ENCODE data around the gene CRADD. TPM values are rescaled to one million over a fixed set of nuclear protein-coding genes. Genes with fewer than 3 reads are reported as not detected.

Gene CRADD
- polyA plus RNA-seq, 1 of the 3 experiments (the other 2 are of a cell fraction), result 13.6 TPM

DNA sequence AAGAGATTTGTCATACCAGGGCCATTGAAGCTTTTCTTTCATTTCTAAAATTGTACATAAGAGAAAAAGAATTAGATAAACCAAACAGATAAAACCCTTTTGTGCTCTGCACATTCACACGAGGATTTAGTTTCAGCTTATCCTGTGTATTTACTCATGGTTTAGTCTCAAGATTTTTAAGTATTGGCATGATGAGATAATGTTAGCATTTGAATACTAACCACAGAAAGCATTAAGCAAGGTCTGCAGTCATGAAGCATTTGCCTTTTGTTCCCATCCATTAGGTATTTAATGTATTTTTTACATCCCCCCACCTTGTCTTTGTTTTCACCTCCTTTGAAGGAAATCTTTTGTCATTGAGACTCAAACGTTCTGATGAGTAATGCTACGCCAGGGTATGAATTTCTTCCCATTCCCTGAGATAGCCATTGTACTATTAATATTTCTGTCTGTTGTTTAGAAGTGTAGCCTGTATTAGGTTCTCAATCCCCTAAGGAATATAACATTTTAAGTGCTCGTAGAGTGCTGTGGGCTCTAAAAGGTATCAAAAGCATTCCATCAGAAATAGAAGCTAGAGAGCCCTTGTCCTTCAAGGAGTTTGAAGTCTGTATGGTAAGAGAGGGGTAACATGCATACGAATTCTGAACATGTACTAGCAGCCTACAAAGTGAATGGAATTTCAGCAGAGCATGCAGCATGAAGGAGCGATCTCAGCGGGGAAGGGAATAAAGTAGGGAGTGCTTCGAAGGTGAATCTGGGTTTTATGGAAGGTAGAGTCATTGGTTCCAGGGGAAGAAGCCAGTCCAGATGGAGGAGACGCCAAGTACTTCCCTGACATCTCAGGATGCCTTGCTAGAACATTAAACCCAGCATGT, 22.3 kb downstream of the CRADD start (continued):
- TF ChIP-seq FOXJ3 (CRISPR knock-in tag; IDR thresholded peaks at IDR 0.05) (no peak), ELF1 (IDR thresholded peaks at IDR 0.05) (no peak), JUND (IDR thresholded peaks at IDR 0.05) (peak; percentile 47), TAF1 (IDR thresholded peaks at IDR 0.05; ENCODE audit: borderline replicate concordance, low read depth, low read length) (no peak), NFIC (IDR thresholded peaks at IDR 0.05; ENCODE audit: borderline replicate concordance) (peak; percentile 50; the same call in 1 of the 2 replicates), SIN3A (IDR thresholded peaks at IDR 0.05; ENCODE audit: borderline replicate concordance, low read depth, low read length) (no peak), TCF12 (IDR thresholded peaks at IDR 0.05) (peak; percentile 69), RFX5 (IDR thresholded peaks at IDR 0.05; ENCODE audit: low read length) (no peak), RAD21 (IDR thresholded peaks at IDR 0.05; ENCODE audit: low read length) (no peak)
- TF ChIP-seq, protein P1, sequence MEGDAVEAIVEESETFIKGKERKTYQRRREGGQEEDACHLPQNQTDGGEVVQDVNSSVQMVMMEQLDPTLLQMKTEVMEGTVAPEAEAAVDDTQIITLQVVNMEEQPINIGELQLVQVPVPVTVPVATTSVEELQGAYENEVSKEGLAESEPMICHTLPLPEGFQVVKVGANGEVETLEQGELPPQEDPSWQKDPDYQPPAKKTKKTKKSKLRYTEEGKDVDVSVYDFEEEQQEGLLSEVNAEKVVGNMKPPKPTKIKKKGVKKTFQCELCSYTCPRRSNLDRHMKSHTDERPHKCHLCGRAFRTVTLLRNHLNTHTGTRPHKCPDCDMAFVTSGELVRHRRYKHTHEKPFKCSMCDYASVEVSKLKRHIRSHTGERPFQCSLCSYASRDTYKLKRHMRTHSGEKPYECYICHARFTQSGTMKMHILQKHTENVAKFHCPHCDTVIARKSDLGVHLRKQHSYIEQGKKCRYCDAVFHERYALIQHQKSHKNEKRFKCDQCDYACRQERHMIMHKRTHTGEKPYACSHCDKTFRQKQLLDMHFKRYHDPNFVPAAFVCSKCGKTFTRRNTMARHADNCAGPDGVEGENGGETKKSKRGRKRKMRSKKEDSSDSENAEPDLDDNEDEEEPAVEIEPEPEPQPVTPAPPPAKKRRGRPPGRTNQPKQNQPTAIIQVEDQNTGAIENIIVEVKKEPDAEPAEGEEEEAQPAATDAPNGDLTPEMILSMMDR (IDR thresholded peaks at IDR 0.05), result no peak
- TF ChIP-seq, protein P2, sequence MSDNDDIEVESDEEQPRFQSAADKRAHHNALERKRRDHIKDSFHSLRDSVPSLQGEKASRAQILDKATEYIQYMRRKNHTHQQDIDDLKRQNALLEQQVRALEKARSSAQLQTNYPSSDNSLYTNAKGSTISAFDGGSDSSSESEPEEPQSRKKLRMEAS (IDR thresholded peaks at IDR 0.05; ENCODE audit: low read depth), result no peak

DNA sequence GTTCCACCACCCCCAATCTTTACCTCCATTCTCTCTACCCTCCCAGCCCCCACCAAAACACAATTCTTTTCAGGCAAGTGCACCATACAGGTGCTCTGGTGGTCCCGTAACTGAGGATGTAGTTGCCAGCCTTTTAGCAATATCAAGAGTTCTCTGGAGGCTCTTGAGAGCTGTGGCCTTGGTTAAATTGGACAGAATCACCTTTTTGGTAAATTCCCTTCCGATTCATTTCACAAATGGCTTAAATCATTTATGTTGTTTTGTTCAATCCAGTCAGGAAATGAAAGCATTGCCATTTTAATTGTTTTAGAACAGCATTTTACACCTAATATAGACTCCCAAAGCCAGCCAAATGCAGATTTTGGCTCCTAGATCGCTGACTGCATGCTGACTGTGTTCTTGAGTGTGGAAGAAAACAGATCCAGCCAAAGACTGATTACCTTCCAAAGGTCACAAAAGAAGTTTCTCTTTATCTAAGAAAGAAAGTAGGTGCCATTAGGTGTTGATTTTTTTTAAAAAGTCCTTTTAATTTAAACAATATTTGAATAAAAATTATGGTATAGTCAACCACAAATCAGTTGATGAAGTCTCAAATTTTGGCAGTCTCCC, 25.6 kb downstream of the CRADD start:
- Histone ChIP-seq H3F3A (replicated peaks; ENCODE audit: insufficient read depth) (peaks cover 71% of the 10 kb centered on the region), H3K9me2 (no peaks in the 10 kb centered on the region), H3K4me2 (peak overlapping the region; percentile 54; the same call in 1 of the 2 replicates), H4K20me1 (ENCODE audit: insufficient read depth) (no peaks in the 10 kb centered on the region), H3K9ac (no peak overlapping the region), H3K27me3 (ENCODE audit: insufficient read depth) (no peaks in the 10 kb centered on the region), H3K4me3 (ENCODE audit: low read depth in 2 of 2, low read length in 1 of 2) (no peak overlapping the region), H3K9me3 (no peaks in the 10 kb centered on the region), H3K4me1 (ENCODE audit: control insufficient read depth in 1 of 2, insufficient read depth in 2 of 2, low read depth in 1 of 2, low read length in 1 of 2) (peaks cover 15 to 52% of the 10 kb centered on the region in 2 experiments), H2AFZ (ENCODE audit: low read depth) (no peak overlapping the region; the same call in 1 of the 2 replicates), H3K27ac (ENCODE audit: low read depth in 2 of 2, low read length in 1 of 2) (peak overlapping the region in 1 of 2 experiments; percentile 100; a peak in 2 of 4 replicates), H3K36me3 (replicated peaks in 1 of 2; ENCODE audit: control insufficient read depth in 1 of 2, insufficient read depth in 2 of 2, low read length in 1 of 2) (no peaks in the 10 kb centered on the region), H3K79me2 (ENCODE audit: insufficient read depth) (0 out of 2 replicates have a peak, but pooled peaks cover 10% of the 10 kb centered on the region)
- DNase-seq, result no peak
- ChIA-PET POLR2A (no interaction called here), CTCF (no interaction called here)
- 92% methylated on average over 3 of the region's 3 CpGs for WGBS (ENCODE audit: low lambda C conversion rate)
- TF ChIP-seq RCOR1 (IDR thresholded peaks at IDR 0.05; ENCODE audit: low read length), result no peak
- TF ChIP-seq, protein P2 (IDR thresholded peaks at IDR 0.05; ENCODE audit: low read depth), result no peak
- TF ChIP-seq TAF1 (IDR thresholded peaks at IDR 0.05; ENCODE audit: borderline replicate concordance, low read depth, low read length), result no peak
- no peak for TF ChIP-seq EZH2phosphoT487 (IDR thresholded peaks at IDR 0.05; ENCODE audit: borderline replicate concordance, low read depth)
- no peak for TF ChIP-seq GATA2 (CRISPR knock-in tag; IDR thresholded peaks at IDR 0.05)
- TF ChIP-seq, protein P3, sequence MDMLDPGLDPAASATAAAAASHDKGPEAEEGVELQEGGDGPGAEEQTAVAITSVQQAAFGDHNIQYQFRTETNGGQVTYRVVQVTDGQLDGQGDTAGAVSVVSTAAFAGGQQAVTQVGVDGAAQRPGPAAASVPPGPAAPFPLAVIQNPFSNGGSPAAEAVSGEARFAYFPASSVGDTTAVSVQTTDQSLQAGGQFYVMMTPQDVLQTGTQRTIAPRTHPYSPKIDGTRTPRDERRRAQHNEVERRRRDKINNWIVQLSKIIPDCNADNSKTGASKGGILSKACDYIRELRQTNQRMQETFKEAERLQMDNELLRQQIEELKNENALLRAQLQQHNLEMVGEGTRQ (IDR thresholded peaks at IDR 0.05; ENCODE audit: borderline replicate concordance, low read depth, low read length), result no peak
- no peak for TF ChIP-seq CHD2 (IDR thresholded peaks at IDR 0.05; ENCODE audit: low read length, partially characterized antibody)
- TF ChIP-seq RAD21 (IDR thresholded peaks at IDR 0.05; ENCODE audit: low read length), result no peak
- TF ChIP-seq TCF12 (IDR thresholded peaks at IDR 0.05), result no peak
- TF ChIP-seq, protein P1 (IDR thresholded peaks at IDR 0.05), result no peak
- TF ChIP-seq GABPA (IDR thresholded peaks at IDR 0.05; ENCODE audit: low read depth), result no peak
- TF ChIP-seq SIN3A (IDR thresholded peaks at IDR 0.05; ENCODE audit: borderline replicate concordance, low read depth, low read length), result no peak
- TF ChIP-seq SMC3 (IDR thresholded peaks at IDR 0.05; ENCODE audit: low read depth, low read length), result no peak
- TF ChIP-seq FOXJ3 (CRISPR knock-in tag; IDR thresholded peaks at IDR 0.05), result no peak
- no peak for TF ChIP-seq RFX5 (IDR thresholded peaks at IDR 0.05; ENCODE audit: low read length)
- no peak for TF ChIP-seq NRF1 (IDR thresholded peaks at IDR 0.05; ENCODE audit: low read depth, low read length)
- TF ChIP-seq YY1 (IDR thresholded peaks at IDR 0.05; ENCODE audit: low read depth), result no peak
- TF ChIP-seq JUND (IDR thresholded peaks at IDR 0.05), result no peak
